Transverse colon (tissue), 4 donors: Measurements from ENCODE around the gene KRT222.

ENCODE experiments used
- CTCF ChIP-seq, 5 experiments: fragments of 200-600 bp in 3 of 5; fragments of 450-650 bp in 2 of 5; sonication (generic) in 3 of 5; IDR thresholded peaks; 1 replicate in 2 of 5; 2 replicates in 3 of 5; pipeline ENCODE4 v1.5.1; 2016 to 2017; ENCODE audit warnings: antibody characterized with exemption in 5 of 5, inconsistent platforms in 3 of 5, mild to moderate bottlenecking in 2 of 5, moderate library complexity in 1 of 5
- EP300 ChIP-seq: sonication (generic); formaldehyde crosslinking; IDR thresholded peaks from one replicate; pipeline ENCODE4 v1.6.1; 2017; ENCODE audit warnings: antibody characterized with exemption, low read depth
- POLR2A ChIP-seq: fragments of 450-650 bp; IDR thresholded peaks from one replicate; pipeline ENCODE4 v1.6.1; 2016; ENCODE audit warnings: antibody characterized with exemption, mild to moderate bottlenecking, moderate library complexity
- POLR2AphosphoS5 ChIP-seq, 3 donors: sonication (generic); formaldehyde crosslinking; IDR thresholded peaks; one replicate each; pipeline ENCODE4 v1.6.1; 2016; ENCODE audit warnings: antibody characterized with exemption in 3 of 3

GRCh38 chr17:40658396-40658795 is 6.6 kb downstream of the KRT222 start:
- no peak for TF ChIP-seq CTCF (IDR thresholded peaks at IDR 0.05)
- no peak for TF ChIP-seq EP300
- no peak for TF ChIP-seq POLR2A
- TF ChIP-seq POLR2AphosphoS5 (IDR thresholded peaks at IDR 0.05), result no peak
